KMS-11 (cell line): ENCODE measurements around the gene TREML4.

Experiments
- H2AFZ ChIP-seq: fragments of 200-600 bp; sonication (generic); 2 replicates; pipeline ENCODE4 v1.6.1; 2016; ENCODE audit warnings: antibody characterized with exemption, mixed run types, low read depth
- H3K27ac ChIP-seq: fragments of 200-600 bp; sonication (generic); 2 replicates; pipeline ENCODE4 v1.6.1; 2016; ENCODE audit warnings: mild to moderate bottlenecking, mixed run types
- H3K27me3 ChIP-seq: fragments of 200-600 bp; sonication (generic); 2 replicates; pipeline ENCODE4 v1.6.1; 2017; ENCODE audit warnings: mild to moderate bottlenecking, low read depth, mixed run types, moderate library complexity; ENCODE audit not compliant: insufficient read depth
- H3K36me3 ChIP-seq: fragments of 200-600 bp; sonication (generic); 2 replicates; pipeline ENCODE4 v1.6.1; 2017; ENCODE audit warnings: mild to moderate bottlenecking, mixed run types; ENCODE audit not compliant: insufficient read depth
- H3K4me1 ChIP-seq: fragments of 200-600 bp; sonication (generic); 2 replicates; pipeline ENCODE4 v1.6.1; 2016; ENCODE audit warnings: mild to moderate bottlenecking, low read depth, mixed run types; ENCODE audit not compliant: poor library complexity, severe bottlenecking
- H3K4me2 ChIP-seq: fragments of 200-600 bp; sonication (generic); 2 replicates; pipeline ENCODE4 v1.7.0; 2016; ENCODE audit warnings: mild to moderate bottlenecking, mixed run types
- H3K4me3 ChIP-seq: fragments of 200-600 bp; sonication (generic); IDR thresholded peaks from 2 replicates; pipeline ENCODE4 v1.6.1; 2017; ENCODE audit warnings: low read depth, low read length, mixed read lengths; ENCODE audit not compliant: insufficient read depth
- H3K79me2 ChIP-seq: fragments of 200-600 bp; sonication (generic); 2 replicates; pipeline ENCODE4 v1.6.1; 2016; ENCODE audit warnings: low read depth, mixed run types; ENCODE audit not compliant: insufficient read depth
- H3K9ac ChIP-seq: fragments of 200-600 bp; sonication (generic); 2 replicates; pipeline ENCODE4 v1.6.1; 2016; ENCODE audit warnings: mild to moderate bottlenecking, mixed run types
- H4K20me1 ChIP-seq: fragments of 200-600 bp; sonication (generic); 2 replicates; pipeline ENCODE4 v1.6.1; 2016; ENCODE audit warnings: mild to moderate bottlenecking, mixed run types; ENCODE audit not compliant: insufficient read depth
- CTCF ChIP-seq: fragments of 200-600 bp; sonication (generic); conservative IDR thresholded peaks from 2 replicates; pipeline ENCODE4 v1.6.1; 2017; ENCODE audit warnings: low read depth, mild to moderate bottlenecking, antibody characterized with exemption, low read length, moderate library complexity, mixed read lengths

Gene TREML4

GRCh38 chr6:41190791-41191190, 37.4 kb upstream of the TREML4 start:
- H3K27me3 ChIP-seq, result no peaks in the 10 kb centered on the region
- TF ChIP-seq CTCF, result no peak
- H3K9ac ChIP-seq, result no peak overlapping the region
- no peaks in the 10 kb centered on the region for H4K20me1 ChIP-seq
- no peak overlapping the region for H2AFZ ChIP-seq
- H3K27ac ChIP-seq, result no peak overlapping the region
- H3K36me3 ChIP-seq, result no peaks in the 10 kb centered on the region
- no peak overlapping the region for H3K4me3 ChIP-seq
- no peak overlapping the region for H3K4me2 ChIP-seq
- no peaks in the 10 kb centered on the region for H3K79me2 ChIP-seq
- no peaks in the 10 kb centered on the region for H3K4me1 ChIP-seq

GRCh38 chr6:41191569-41191968, 36.6 kb upstream of the TREML4 start:
- Histone ChIP-seq H3K27me3 (no peaks in the 10 kb centered on the region), H2AFZ (no peak overlapping the region), H3K9ac (no peak overlapping the region), H3K4me1 (no peaks in the 10 kb centered on the region), H3K4me3 (no peak overlapping the region), H4K20me1 (no peaks in the 10 kb centered on the region), H3K27ac (no peak overlapping the region), H3K4me2 (no peak overlapping the region), H3K36me3 (no peaks in the 10 kb centered on the region), H3K79me2 (no peaks in the 10 kb centered on the region)
- TF ChIP-seq CTCF, result peak; percentile 36

GRCh38 chr6:41193171-41193734, 34.9 kb upstream of the TREML4 start:
- Histone ChIP-seq H3K27ac (no peak overlapping the region), H3K9ac (no peak overlapping the region), H3K4me3 (no peak overlapping the region), H3K4me1 (no peaks in the 10 kb centered on the region), H3K27me3 (no peaks in the 10 kb centered on the region), H2AFZ (no peak overlapping the region), H3K36me3 (no peaks in the 10 kb centered on the region), H3K4me2 (no peak overlapping the region), H3K79me2 (no peaks in the 10 kb centered on the region), H4K20me1 (no peaks in the 10 kb centered on the region)
- no peak for TF ChIP-seq CTCF

- Histone ChIP-seq H3K4me3 (no peak overlapping the region), H3K36me3 (no peaks in the 10 kb centered on the region), H3K4me2 (no peak overlapping the region), H3K79me2 (no peaks in the 10 kb centered on the region), H3K27ac (no peak overlapping the region), H4K20me1 (no peaks in the 10 kb centered on the region), H3K27me3 (no peaks in the 10 kb centered on the region), H3K4me1 (no peaks in the 10 kb centered on the region), H2AFZ (no peak overlapping the region), H3K9ac (no peak overlapping the region)
- no peak for TF ChIP-seq CTCF
Observed at GRCh38 chr6:41193884-41194283, 34.3 kb upstream of the TREML4 start.

GRCh38 chr6:41194386-41194785, 33.8 kb upstream of the TREML4 start:
- no peak overlapping the region for H3K4me2 ChIP-seq
- H3K36me3 ChIP-seq, result no peaks in the 10 kb centered on the region
- H3K27me3 ChIP-seq, result no peaks in the 10 kb centered on the region
- H3K4me1 ChIP-seq, result peaks cover 4% of the 10 kb centered on the region
- no peak overlapping the region for H3K9ac ChIP-seq
- H3K27ac ChIP-seq, result no peak overlapping the region
- H2AFZ ChIP-seq, result no peak overlapping the region
- H3K4me3 ChIP-seq, result no peak overlapping the region
- H4K20me1 ChIP-seq, result no peaks in the 10 kb centered on the region
- no peak for TF ChIP-seq CTCF
- H3K79me2 ChIP-seq, result no peaks in the 10 kb centered on the region
